Measurements from ENCODE around the gene UBR2.

Gene UBR2

DNA sequence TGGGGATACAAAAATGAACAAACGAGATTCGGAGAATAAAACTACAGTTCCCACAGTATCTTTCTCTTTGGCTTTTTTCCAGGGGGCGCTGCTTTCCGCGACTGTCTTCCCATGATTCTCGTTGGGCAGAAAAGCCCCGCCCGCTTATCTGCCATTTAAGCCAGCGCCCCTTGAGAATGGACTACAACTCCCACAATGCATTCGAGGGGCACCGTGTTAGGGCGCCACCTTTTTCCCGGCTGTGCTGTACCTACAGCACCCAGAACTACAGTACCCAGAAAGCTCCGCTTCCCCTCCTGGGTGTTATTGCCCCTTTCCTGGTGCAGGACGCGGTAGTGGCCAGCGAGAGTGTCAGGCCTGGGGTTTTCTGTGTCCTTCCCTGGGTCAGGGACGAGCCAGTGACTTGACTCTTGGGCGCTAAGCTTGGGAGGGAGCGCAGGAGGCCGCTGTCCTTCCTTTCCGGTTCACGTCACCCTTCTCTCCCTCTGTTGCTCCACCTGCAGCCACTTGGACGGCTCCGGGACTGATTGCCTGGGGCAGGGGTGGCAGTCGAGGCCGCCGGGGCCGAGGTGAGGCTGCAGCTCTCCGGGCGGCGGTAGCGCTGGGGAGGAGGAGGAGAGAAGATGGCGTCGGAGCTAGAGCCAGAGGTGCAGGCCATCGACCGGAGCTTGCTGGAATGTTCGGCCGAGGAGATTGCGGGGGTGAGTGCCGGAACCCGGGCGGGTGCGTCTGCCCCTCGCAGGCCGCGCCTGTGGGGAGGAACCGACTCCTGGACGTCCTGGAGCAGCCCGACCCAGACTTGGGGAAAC is at the start of gene UBR2:
Gene UBR2 (plus strand): TSS at position 333 of the 809 bp plus-strand sequence. CDS start 291 bp downstream, at position 624.
- DNase-seq = peak; percentile 93

DNA sequence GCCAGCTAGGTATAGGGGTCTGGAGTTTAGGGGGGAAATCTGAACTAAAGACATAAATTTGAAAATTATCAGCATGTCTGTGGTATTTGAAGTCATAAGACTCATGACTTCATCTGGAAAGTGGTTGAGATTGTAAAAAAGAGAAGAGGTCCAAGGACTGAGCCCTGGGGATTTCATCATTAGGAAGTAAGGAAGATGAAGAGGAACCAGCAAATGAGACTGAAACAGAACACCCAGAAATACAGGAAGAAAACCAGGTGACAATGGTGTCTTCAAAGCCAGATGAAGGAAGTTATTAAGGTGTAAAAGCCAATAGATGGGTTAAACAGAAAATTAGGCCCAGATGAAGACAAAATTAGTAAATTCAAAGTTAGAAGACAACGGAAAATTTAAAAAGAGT is 49.1 kb upstream of the UBR2 start:
- DNase-seq = no peak

DNA sequence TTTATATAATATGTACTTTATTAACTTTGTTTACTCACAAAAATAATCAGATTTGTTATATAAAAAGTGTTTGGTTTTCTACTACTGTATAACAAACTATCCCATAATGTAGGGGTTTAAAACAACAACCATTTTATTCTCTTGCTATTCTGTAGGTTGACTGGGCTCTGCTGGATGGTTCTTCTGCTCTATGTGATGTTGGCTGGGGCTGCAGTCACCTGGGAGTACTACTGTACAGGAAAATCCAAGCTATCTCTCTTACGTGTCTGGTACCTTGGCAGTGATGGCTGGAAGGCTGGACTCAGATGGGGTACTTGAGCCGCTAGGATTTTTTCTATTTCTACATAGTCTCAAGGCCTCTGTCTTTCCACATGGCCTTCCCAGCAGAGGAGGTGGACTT is 44.0 kb upstream of the UBR2 start:
- DNase-seq = no peak

DNA sequence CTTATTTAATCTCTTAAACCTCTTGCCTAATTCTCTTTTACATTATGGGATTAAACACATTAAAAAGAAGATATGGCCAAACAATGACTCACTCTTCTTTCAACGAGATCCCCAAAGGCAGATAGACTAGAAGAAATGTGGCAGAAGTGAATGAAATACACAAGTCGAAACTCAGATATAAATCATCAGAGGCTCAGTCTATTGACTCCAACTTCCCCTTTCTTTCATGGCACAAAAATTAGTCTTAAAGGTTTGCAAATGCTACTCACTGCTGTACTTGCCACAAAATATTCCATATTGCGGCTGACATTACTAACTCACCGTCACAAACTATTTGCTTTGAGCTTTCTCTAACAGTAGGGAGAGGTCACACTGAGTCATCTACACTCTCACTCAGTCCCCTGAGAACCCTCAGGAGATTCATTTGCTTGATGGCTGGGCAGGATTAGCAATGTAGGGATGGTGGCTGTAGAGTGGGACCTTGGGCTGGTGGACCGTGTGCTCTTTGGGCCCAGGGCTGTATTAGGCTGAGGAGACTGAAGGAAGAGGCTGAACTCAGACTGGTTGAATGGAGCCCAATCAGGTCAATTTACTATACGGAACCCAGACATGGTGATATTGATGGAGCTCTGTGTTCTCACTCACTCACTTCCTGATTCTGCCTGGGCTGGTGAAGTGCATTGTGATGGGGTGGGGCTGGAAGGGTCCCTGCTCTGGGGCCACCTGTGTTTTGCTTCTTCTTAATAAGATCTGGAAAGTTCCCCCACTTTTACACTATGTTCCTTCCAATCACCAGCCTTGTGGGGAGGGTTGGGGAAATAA is 42.8 kb upstream of the UBR2 start:
- no peak for DNase-seq

DNA sequence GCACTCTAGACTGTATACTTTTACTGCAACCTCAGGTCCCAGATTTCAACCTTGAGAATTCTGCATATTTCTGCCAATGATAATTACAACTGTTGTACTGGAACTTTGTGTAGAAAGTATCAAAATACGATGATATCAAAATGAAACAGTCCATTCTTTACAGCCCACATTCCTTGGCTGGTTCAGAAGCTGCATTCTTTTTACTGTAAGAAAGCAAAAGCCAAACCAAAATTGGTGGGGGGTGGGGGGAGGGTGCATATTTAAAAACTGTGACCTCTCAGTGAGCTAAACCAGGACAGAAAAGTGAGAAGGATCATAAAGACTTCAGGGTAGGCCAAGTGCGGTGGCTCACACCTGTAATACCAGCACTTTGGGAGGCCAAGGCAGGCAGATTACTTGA is 41.8 kb upstream of the UBR2 start:
- no peak for DNase-seq

DNA sequence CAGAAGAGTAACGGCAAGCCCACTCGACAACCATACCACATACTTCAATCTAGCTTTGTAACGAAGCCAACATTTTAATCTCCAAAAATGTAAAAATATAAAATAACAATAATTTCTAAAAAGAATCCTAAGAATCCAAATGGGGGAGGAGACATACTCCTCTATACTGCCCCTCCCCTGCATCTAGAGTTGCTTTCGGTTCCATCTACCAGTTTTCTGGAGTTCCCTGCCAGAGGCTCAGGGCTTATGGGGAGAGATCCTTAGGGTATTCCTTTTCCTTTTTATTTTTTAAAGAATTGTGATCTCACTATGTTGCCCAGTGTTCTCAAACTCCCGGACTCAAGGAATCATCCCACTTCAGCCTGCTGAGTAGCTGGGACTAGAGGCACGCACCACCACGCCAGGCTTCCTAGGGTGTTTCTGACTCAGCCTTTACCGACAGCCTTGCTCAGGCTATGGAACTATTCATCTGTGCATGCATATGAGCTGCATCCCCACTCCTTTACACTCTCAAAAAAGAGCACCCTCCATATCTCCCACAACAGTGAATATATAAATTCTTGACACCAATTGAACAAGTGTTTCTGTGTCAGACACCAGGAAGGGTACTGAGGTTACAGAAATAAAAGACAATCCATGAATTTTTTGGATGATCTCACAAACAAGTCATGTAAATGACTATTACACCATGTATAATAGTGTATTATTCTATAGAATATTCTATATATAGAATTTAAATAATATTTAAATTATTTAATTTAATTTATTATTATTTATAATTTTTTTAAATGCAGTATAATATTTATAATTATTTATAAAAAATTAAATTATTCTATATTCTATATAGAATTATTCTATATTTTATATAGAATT is 40.7 kb upstream of the UBR2 start:
- no peak for DNase-seq

DNA sequence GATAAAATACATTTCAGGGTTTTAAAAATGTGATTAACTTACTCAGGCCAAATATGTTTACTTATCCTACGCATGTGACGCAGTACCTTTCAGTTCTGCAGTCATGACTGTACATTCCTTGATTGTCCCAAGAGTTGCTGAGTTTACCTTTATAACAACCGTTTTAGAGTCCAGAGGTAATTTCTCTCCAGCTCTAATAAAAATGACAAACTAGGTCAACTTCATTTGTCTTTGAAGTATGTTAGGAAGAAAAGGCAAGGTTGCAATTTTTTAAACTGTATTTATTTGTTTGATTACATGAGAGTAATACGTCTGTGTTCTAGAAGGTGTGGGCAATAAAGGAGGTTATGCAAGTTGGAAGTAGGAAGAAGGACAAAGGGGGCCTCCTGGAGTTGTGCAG is 38.6 kb upstream of the UBR2 start:
- no peak for DNase-seq

DNA sequence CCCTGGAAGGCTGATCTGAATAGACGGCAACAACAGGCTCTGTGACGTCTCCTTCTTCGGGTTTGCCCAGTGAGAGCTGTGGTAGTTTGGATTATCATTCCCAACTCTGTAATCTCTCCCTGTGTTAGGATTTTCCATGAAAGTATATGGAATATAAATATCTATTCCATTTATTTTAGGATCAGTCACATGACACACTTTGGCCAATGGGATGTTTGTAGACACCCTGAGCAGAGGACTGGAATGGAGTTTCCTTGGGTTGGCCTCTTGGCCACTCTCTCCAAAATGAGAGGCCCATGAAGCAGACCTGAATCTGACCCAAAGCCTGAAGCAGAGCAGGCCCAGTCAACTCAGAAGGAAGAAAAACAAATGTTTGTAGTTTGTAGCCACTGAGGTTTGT is 37.2 kb upstream of the UBR2 start:
- no peak for DNase-seq

DNA sequence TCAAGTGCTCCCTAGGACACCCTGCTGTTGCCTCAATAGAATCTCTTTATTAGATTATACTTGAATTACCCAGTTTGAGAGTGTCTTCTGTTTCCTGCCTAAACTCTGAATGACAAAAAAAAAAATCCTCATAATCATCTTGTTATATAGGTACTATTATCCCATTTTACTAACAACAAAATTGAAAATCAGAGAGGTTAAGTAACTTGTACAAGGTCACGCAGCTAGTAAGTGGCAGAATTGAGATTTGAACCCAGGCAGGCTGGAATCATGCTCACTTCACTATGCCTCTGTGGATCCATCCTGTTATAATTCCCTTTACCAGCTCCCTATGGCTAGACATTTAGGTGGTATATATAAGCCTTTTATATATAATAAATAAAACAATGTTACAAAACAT is 36.6 kb upstream of the UBR2 start:
- no peak for DNase-seq

DNA sequence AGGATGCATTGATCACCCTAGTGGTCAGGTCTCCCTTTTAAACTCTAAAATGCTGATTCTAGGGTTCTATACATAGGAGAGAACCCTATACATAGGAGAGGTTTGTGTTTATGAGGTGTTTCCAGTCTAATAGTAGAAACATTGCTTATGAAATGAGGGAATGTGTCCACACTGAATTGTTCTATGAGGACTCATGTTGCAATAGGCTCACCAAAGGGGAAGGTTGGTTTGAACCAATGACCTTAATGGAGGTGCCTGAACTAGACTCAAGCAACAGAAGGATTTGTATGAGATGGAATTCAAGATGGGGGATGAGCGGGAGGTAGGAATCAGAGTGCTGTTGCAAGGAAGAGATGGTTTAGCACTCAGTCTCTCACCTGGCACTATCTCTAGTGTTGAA is 33.5 kb upstream of the UBR2 start:
- DNase-seq = no peak

DNA sequence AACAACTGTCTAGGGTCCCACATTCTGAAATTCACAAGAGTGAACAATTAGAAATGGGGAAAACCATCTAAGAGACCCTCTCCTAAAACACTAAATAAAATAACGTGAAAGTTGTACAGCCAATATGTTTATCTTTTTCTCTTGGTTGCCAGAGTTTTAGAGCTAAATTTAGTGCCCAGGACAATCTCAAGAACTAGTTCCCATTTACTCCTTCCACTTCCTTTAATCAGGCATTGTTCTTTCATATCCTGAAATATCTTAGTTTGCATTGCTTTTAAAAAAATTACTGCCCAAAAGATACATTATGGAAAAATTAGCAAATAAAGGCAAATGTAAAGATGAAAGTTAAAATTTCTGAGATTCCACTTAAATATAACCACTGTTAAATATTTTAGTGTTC is 33.1 kb upstream of the UBR2 start:
- no peak for DNase-seq

DNA sequence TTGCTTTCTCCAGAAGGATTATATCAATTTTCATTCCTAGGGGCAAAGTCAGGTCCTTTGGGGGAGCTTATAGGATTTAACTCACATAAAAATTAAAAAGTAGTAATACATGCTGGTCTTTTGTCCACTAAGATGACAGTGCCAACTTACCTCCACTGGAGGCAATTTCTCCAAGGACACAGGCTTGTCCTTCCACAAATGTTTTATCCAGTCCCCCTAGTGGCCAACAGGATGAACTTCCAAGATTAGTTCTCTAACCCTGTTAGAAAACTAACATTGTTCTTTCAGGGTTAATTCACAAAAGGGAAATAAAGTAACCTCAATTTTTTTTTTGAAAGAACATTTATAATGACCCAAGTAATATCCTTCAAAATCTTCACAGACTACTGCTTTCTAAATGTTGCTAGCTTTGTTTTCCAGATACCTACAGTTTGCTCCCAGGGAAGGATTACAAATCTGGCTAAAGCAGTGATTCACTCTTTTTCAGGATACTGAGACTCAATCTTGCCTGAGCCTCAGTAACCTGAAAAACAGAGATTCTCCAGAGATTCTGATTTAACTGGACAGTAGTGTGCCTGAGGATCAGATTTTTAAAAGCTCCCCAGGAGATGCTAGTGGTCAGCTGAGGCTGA is 31.7 kb upstream of the UBR2 start:
- no peak for DNase-seq

DNA sequence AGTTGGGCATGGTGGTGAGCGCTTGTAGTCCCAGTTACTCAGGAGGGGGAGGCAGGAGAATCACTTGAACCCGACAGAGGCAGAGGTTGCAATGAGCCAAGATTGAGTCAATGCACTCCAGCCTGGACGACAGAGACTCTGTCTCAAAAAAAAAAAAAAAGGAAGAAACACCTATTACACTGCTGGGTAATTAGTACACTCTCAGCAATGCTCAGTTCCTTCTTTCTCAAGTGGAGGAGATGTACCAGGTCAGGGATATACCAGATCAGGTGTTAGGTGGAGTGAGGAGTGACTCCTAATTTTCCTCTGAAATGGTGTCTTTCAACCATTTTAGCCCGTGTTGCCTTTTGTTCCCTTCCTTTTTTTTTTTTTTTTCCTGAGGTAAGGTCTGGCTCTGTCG is 30.0 kb upstream of the UBR2 start:
- no peak for DNase-seq

DNA sequence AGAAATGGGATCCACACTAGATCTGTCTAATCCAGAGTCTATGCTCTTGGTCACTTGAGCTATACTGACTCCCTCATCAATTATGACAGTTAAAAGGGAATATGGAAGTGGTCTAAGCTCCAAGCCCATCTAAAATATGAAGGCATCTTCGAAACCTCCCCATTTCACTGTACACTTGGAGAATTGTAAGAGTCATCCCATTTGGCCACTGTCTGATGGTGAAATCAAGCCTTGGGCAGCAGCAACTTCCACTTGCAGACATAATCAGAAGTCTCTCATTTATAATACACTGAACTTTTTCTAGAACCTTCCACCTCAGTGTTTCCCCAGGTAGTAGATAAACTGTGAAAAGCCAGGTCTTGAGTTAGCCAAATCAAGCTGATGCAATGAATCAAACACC is 26.3 kb upstream of the UBR2 start:
- no peak for DNase-seq

DNA sequence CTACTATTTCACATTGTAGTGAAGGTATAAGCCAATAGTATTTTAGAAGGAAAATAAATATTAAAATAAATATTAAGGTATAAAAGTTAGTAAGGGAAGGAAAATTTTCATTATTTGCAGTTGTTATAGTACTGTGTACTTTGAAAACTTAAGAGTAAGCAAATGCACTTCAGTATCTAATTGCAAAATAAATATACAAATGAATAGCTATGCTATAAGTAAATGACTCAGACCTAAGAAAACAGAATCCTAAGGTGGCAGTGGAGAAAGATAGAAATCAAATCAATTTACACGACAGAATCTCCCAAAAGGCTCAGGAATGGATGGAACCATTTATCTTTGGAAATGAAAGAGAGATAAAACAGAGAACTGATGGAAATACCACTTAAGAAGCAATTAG is 24.7 kb upstream of the UBR2 start:
- DNase-seq = no peak

DNA sequence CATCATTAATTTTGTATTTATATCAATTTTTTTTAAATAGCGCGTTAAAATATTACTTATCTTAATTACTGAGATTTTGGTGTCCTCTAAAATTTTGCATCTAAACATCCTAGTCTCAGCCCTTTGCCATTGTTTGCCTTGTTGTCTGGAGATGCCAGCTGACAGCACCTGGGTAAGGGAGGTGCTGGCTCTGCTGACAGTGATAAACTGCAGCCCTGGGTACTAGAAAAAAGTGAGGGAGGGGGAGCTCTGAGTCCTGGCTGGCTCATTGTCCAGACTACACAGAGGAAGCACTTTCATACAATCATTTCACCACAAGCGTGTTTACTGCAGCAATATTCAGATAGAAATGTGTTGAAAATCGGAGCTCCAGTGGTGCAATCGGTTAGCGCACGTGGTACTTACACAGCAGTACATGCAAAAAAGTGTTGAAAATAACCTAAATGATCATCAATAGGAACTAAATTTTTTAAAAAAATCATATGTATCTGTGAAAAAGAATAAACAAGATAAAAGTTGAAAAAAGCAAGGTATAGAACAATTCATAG is 18.5 kb upstream of the UBR2 start:
- no peak for DNase-seq

DNA sequence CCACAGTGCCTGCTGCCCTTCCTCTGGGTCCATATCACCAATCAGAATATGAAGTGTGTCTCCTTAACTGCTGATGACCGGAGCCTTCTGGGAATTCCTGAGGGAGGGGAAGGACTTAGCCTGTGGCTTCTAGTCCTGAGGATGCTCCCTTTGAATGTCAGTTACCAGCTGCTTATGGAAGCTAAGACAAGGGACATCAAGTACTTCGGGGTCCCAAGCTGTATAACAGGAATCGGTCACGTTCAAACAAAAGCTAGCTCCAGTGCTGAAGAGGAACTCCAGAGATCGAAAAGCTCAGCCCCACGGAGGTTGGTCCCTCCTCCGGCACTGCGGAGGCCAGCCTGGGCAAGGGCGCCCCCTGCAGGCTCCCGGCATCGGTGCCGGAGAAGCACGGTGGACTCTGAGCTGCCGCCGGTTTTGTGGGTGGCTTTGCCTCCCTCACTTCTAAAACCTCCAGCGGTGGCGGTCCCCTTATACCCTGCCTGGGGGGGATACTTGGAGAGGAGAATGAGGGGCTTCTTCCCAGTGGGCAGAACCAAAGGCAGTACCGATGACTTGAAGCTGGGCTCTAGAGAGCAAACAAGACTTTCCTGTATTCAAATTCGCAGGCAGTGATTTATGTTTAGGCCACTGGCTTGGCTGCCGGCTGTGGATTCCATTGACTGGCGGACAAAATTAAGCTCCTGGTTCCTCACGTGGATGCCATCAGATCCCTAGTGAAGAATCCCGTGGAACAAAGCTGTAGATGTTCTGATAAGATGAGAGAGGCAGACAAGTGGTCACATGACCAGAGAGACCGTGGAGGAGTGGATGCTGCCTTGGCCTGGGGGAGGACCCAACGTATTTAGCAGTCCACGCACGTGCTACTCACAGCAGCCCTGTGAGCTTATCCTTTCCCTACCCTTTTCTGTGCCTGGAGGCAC is 16.2 kb upstream of the UBR2 start:
- DNase-seq = peak; percentile 80

DNA sequence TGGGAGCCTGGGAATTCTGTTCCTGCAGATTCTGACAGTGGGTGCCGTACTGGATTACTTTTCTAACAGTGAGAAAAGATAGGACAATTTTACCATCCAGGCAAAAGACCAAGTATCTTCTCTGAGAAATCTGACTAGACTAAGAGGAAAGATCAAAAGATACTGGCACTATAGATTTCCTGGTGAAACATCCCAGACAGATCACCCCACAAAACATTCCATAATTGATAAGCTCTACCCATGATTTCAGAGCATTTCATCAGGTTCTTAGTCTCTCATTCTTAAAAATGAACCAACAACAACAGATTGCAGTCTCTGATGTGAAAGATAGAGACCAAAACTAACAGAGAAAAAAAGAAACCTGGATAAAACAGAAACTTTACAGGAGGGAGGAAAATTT is 13.6 kb upstream of the UBR2 start:
- DNase-seq = no peak

DNA sequence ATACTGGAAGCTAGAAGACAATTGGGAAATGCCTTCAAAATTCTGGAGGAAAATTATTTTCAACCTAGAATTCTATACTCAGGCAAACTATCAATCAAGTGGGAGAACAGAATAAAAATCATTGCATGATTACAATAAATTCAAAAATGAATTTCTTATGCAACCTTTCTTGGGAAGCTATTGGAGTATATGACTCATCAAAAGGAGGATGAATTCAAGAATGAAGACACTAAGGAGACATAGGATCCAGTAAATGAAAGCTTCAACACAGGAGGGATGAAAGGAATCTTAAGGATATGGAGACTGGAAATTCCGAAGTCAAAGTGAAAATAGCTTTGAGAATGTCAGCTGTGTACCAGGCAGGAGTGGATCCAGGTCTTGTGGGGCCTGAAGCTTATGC is 12.6 kb upstream of the UBR2 start:
- no peak for DNase-seq

DNA sequence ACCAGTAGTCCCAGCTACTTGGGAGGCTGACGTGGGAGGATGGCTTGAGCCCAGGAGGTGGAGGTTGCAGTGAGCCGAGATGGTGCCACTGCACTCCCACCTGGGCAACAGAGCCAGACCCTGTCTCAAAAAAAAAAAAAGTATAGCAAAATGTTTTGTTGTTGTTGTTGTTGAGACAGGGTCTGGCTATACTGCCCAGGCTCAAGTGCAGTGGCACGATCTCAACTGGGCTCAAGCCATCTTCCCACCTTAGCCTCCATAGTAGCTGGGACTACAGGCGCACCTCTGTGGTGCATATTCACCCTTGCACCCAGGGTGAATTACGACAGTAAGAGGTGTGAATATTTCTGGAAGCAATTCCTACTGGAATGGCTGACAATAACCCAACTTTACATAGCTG is 11.4 kb upstream of the UBR2 start:
- DNase-seq = no peak
